Activated CD8-positive, alpha-beta memory T cell treated with anti-CD3 and anti-CD28 coated beads, Interleukin-2, amount 10 ng/mL, durations not matched to agents 7 days and 5 days (primary cell): Measurements from ENCODE around the gene TMEM163. TPM values are rescaled to one million over a fixed set of nuclear protein-coding genes. Genes with fewer than 3 reads are reported as not detected.
"Not testable (repeated sequence)": the region's sequence is repeated elsewhere in the genome, so short reads cannot be mapped to it uniquely, and the experiment has no call there.

Experiments used
- ATAC-seq: fragments of 150-1000 bp; cut with Tn5 transposase; one replicate; pipeline ENCODE4 v1.10.0; 2021; ENCODE audit warnings: moderate library complexity
- CTCF ChIA-PET: fragments of 350-600 bp; sonication (Branson Sonifier 250); formaldehyde crosslinking; loops from one replicate; lab custom pipeline; 2021; ENCODE audit warnings: antibody characterized with exemption; lab: Charles Lee
- DNase-seq: peaks from one replicate; pipeline ENCODE4 v3.0.0-alpha.2; 2020
- H3K27ac Mint-ChIP-seq: one replicate; pipeline ENCODE4 v1.8.0; 2021; ENCODE audit warnings: mild to moderate bottlenecking, mixed read lengths
- H3K27me3 Mint-ChIP-seq: one replicate; pipeline ENCODE4 v1.8.0; 2021; ENCODE audit warnings: mixed read lengths
- H3K36me3 Mint-ChIP-seq: one replicate; pipeline ENCODE4 v1.8.0; 2021; ENCODE audit warnings: mild to moderate bottlenecking, mixed read lengths
- H3K4me1 Mint-ChIP-seq: one replicate; pipeline ENCODE4 v1.8.0; 2021; ENCODE audit warnings: mixed read lengths
- H3K4me3 Mint-ChIP-seq: one replicate; pipeline ENCODE4 v1.8.0; 2021; ENCODE audit warnings: mild to moderate bottlenecking, moderate library complexity, mixed read lengths
- H3K9me3 Mint-ChIP-seq: one replicate; pipeline ENCODE4 v1.8.0; 2022; ENCODE audit warnings: low read depth, mixed read lengths
- total RNA-seq, 2 experiments: library from RNA; stranded (reverse); gene quantifications; one replicate each; pipeline ENCODE4 v1.2.3, GENCODE V29; 2021

The TMEM163 gene
- total RNA-seq: 1 to 10 TPM; 2.1 to 2.3 TPM

DNA sequence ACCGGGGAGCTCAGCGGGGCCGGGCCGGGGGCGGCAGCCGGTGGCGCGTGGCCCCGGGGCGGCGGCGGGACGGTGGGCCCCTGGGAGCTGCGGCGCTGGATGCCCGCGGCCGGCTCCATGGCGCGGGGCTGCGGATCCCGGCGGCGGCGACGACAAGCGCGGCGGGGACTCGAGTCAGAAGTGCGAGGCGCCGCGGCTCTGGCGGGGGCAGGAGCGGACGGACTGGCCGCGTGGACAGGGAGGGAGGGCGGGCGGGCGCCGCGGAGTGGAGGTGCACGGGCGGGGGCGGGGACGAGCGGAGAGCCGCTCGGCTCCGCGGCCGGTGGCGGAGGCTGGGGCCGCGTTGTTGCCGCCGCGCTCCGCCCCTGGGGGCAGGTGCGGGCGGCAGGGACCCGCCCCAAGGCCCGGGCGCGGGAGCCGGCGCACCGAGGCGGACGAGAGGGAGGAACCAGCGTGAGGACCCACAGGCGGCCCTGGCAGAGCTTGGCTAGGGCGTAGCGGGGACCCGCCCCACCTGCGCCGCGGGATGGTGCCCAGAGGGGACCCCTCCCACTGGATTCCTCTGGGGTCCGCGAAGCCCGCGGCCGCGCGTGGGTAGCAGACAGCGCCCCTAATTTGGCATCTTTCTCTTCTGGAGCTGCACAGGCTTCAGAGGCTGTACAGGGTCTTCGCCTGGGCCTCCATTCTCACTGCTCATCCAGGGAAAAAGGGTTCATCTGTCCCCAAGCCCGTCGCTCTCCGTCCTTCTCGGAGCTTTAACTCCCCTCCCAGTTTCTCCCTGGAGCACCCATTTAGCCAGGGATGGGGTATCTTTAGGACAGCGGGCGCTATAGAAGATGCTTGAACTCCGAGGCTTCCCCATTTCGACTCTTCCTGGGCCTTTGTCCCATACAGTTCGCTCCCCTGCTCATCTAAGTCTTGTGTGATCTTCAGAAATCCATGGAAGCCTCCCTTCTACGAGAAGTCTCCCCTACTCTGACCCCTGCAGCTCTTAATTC lies at the start of gene TMEM163:
Gene TMEM163, minus strand, starts transcription at position 184 of the 998 bp plus-strand sequence.
- H3K27ac Mint-ChIP-seq: no peak within 1 kb of the TSS
- peak within 1 kb of the TSS; percentile 55 for H3K4me3 Mint-ChIP-seq
- DNase-seq (no peak), ATAC-seq (peak; percentile 65)
- H3K27me3 Mint-ChIP-seq: peaks cover 77% of the 10 kb centered on the region
- CTCF ChIA-PET: interaction anchor here (1.0 kb wide), 2 partner anchors 10 to 61 kb away, joined by 3 read pairs; no protein-coding TSS in a partner anchor
- peaks cover 31% of the 10 kb centered on the region for H3K4me1 Mint-ChIP-seq
- H3K9me3 Mint-ChIP-seq: no peaks in the 10 kb centered on the region
- peaks cover 1% of the 10 kb centered on the region for H3K36me3 Mint-ChIP-seq

DNA sequence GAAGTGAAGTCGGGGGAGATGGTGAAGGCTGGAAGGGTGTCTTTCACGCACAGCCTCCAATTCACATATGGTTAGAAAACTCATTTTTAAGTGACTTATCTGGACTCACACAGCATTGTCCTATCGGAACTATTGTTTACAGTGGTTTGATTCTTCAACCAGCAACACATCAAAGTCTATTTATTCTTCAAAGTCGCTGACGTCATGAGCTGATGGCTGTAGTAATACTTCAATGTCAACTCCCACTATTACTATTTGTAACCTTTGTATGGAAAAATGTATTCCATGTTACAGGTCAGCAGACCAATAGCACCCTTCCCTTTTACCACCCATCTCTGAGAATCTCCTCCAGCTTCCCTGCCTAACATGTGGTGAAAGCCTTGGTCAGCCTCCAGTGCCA lies 47.8 kb upstream of the TMEM163 start:
- Mint-ChIP-seq H3K4me3 (no peak overlapping the region), H3K27ac (no peak overlapping the region), H3K9me3 (no peaks in the 10 kb centered on the region), H3K36me3 (no peaks in the 10 kb centered on the region), H3K27me3 (peaks cover 8% of the 10 kb centered on the region), H3K4me1 (no peaks in the 10 kb centered on the region)
- DNase-seq: no peak
- CTCF ChIA-PET: interaction anchor here (1.6 kb wide), 1 partner anchor 9 kb away, joined by 4 read pairs; no protein-coding TSS in a partner anchor
- ATAC-seq: no peak

DNA sequence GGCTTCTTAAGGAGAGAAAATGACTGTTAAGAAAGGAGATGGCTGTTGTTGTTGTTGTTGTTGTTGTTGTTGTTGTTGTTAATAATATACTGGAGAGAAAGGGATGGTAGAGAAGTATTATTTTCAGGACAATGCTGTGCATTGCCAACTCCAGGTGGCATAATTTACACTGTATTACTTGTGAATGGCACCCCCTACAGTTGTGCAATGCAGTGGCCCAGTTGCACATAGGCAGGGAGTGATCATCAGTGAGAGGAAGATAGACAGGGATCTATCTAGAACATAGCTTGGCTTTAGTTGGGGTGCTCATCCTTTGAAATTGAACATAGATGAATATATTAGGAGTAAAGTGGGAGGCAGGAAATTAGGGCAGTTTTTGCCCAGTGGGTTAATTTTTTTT lies 47.2 kb upstream of the TMEM163 start:
- DNase-seq (no peak), ATAC-seq (no peak)
- Mint-ChIP-seq H3K4me3 (no peak overlapping the region), H3K4me1 (no peaks in the 10 kb centered on the region), H3K27me3 (peaks cover 9% of the 10 kb centered on the region), H3K9me3 (no peaks in the 10 kb centered on the region), H3K27ac (no peak overlapping the region), H3K36me3 (no peaks in the 10 kb centered on the region)
- CTCF ChIA-PET: no interaction called here

DNA sequence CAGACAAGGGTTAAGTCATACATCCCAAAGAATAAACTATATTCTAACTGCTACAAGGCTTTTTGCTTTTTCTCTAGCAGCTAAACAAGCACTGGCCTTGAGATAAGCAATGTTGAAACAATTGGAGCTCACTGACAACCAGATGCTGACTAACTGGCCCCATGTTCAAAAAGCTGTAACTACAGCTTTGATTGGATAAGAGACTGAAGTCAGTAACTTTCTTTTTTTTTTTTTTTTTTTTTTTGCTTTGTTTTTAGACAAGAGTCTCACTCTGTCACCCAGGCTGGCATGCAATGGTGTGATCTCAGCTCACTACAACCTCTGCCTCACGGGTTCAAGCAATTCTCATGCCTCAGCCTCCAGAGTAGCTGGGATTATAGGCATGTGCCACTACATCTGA lies 45.4 kb upstream of the TMEM163 start:
- no peak overlapping the region for H3K4me3 Mint-ChIP-seq
- H3K4me1 Mint-ChIP-seq: no peaks in the 10 kb centered on the region
- no peak for ATAC-seq
- no peak overlapping the region for H3K27ac Mint-ChIP-seq
- no peaks in the 10 kb centered on the region for H3K36me3 Mint-ChIP-seq
- CTCF ChIA-PET: interaction anchor here (1.1 kb wide), 1 partner anchor 14 kb away, joined by 3 read pairs; no protein-coding TSS in a partner anchor
- H3K9me3 Mint-ChIP-seq: no peaks in the 10 kb centered on the region
- H3K27me3 Mint-ChIP-seq: peaks cover 19% of the 10 kb centered on the region
- no peak for DNase-seq

DNA sequence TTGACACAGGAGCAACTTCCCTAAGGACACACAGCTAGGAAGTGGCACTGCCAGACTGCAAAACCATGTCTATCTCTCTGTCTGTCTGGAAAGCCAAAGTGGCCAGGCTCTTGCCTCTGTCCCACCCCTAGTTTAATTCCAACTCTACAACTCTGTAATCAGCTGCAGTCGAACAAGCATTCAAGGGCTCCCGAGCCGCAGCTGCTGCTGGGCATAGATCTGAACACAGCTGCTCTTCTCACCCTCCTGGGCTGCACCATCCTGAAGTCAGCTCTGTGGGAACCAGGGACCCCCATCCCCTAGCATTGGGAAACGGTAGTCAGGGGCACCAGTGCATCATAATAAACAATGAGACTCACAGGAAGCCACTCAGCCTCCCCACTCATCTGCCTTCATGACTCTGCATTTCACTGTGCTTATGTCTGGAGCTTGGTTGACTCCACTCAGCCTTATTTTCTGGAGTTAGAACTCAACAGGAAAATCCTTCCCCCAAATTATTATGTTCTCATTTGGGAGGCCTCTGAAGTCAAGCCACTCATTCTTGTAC lies 44.4 kb upstream of the TMEM163 start:
- CTCF ChIA-PET: interaction anchor here (1.1 kb wide), 1 partner anchor 15 kb away, joined by 3 read pairs; no protein-coding TSS in a partner anchor
- H3K27me3 Mint-ChIP-seq: peaks cover 26% of the 10 kb centered on the region
- H3K36me3 Mint-ChIP-seq: no peaks in the 10 kb centered on the region
- no peak for ATAC-seq
- no peak overlapping the region for H3K4me3 Mint-ChIP-seq
- peaks cover 2% of the 10 kb centered on the region for H3K4me1 Mint-ChIP-seq
- H3K9me3 Mint-ChIP-seq: no peaks in the 10 kb centered on the region
- no peak overlapping the region for H3K27ac Mint-ChIP-seq
- DNase-seq: no peak

DNA sequence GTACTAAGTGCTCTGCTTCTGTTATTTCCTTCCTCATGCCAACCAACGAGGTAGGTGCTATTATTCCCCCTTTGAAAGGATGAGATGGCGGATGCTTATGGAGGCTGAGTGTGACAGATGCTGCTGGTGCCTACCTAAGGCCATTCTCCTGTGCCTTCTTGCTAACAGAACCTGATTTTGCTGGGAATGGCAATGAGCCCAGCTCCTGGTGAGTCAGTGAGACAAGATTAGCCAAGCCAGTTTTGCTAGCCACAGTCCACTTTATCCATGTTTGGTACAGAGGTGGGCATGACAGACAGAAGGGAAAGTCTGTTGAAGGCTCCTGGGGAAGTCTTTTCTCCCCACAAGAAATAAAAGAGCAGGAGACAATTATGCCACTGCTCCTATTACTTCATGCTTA lies 43.7 kb upstream of the TMEM163 start:
- Mint-ChIP-seq H3K36me3 (no peaks in the 10 kb centered on the region), H3K9me3 (no peaks in the 10 kb centered on the region), H3K27ac (no peak overlapping the region), H3K4me3 (no peak overlapping the region), H3K27me3 (peaks cover 34% of the 10 kb centered on the region), H3K4me1 (peaks cover 3% of the 10 kb centered on the region)
- ATAC-seq (no peak), DNase-seq (no peak)
- CTCF ChIA-PET: no interaction called here

DNA sequence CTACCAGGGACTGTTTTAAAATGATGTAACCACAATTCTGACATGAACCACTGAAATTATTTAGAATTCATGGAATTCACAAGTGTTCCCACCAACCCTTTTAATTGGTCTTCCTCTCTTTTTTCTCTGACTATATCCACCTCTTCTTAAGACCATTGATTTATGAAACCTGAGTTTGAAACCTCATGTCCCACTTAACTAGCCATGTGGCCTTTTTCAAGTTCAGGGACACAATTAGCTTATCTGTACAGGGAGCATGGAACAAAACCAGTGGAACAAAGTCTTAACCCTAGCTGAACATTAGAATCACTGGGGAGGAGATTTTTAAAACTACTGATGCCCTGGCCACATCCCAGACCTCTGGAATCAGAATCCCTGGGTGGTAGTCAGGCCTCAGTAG lies 41.6 kb upstream of the TMEM163 start:
- peaks cover 3% of the 10 kb centered on the region for H3K4me1 Mint-ChIP-seq
- CTCF ChIA-PET: no interaction called here
- no peak for ATAC-seq

DNA sequence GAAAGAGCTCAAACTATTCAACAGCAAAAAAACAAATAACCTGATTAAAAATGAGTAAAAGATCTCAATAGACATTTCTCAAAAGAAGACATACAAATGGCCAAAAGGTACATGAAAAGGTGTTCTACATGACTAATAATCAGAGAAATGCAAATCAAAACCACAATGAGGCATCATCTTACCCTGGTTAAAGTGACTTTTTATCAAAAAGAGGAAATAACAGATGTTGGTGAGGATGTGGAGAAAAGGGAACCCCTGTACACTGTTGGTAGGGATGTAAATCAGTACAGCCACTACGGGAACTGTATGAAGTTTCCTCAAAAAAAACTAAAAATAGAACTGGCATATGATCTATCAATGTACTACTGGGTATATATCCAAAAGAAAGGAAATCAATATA lies 39.8 kb upstream of the TMEM163 start:
- no peaks in the 10 kb centered on the region for H3K36me3 Mint-ChIP-seq
- H3K27me3 Mint-ChIP-seq: peaks cover 55% of the 10 kb centered on the region
- H3K4me3 Mint-ChIP-seq: no peak overlapping the region
- ATAC-seq: no peak
- H3K27ac Mint-ChIP-seq: no peak overlapping the region
- no peak for DNase-seq
- CTCF ChIA-PET: no interaction called here
- no peaks in the 10 kb centered on the region for H3K9me3 Mint-ChIP-seq
- peaks cover 3% of the 10 kb centered on the region for H3K4me1 Mint-ChIP-seq

More for the DNA sequence above, 41.6 kb upstream of the TMEM163 start:
- Mint-ChIP-seq H3K36me3 (no peaks in the 10 kb centered on the region), H3K4me3 (no peak overlapping the region), H3K27me3 (peaks cover 44% of the 10 kb centered on the region), H3K9me3 (no peaks in the 10 kb centered on the region), H3K27ac (no peak overlapping the region)
- DNase-seq: no peak

DNA sequence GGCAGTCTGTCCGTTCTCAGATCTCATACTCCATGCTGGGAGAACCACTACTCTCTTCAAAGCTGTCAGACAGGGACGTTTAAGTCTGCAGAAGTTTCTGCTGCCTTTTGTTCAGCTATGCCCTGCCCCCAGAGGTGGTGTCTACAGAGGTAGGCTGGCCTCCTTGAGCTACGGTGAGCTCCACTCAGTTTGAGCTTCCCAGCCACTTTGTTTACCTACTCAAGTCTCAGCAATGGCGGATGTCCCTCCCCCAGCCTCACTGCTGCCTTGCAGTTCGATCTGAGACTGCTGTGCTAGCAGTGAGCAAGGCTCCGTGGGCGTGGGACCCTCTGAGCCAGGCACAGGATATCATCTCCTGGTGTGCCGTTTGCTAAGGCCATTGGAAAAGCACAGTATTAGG lies 33.2 kb upstream of the TMEM163 start:
- H3K4me1 Mint-ChIP-seq, H3K27ac Mint-ChIP-seq, H3K9me3 Mint-ChIP-seq, H3K36me3 Mint-ChIP-seq, H3K4me3 Mint-ChIP-seq, CTCF ChIA-PET, DNase-seq, ATAC-seq: not testable (repeated sequence)
- H3K27me3 Mint-ChIP-seq: peaks cover 68% of the 10 kb centered on the region

DNA sequence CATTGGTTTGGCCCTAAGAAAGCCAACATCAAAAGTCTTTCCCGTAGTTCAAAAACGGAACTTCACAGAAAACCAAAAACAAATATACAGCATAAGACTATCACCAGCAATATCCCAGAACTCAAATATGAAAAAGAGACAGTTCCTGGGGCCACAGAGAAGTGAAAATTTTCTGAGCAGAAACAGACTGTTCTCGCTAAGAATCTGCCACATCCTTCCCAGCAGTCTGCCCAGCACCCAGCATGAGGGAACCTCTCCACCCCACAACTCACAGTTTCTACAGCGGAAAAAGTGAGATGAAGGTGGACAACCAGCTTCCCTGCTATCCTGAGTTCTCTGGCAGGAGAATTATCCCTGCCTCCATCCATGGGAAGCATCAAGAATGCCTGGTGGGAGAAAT lies 26.7 kb upstream of the TMEM163 start:
- peaks cover 46% of the 10 kb centered on the region for H3K27me3 Mint-ChIP-seq
- no peak overlapping the region for H3K4me3 Mint-ChIP-seq
- no peak overlapping the region for H3K27ac Mint-ChIP-seq
- H3K36me3 Mint-ChIP-seq: no peaks in the 10 kb centered on the region
- no peak for ATAC-seq
- CTCF ChIA-PET: no interaction called here
- H3K9me3 Mint-ChIP-seq: peaks cover 3% of the 10 kb centered on the region
- DNase-seq: no peak
- peaks cover 9% of the 10 kb centered on the region for H3K4me1 Mint-ChIP-seq

DNA sequence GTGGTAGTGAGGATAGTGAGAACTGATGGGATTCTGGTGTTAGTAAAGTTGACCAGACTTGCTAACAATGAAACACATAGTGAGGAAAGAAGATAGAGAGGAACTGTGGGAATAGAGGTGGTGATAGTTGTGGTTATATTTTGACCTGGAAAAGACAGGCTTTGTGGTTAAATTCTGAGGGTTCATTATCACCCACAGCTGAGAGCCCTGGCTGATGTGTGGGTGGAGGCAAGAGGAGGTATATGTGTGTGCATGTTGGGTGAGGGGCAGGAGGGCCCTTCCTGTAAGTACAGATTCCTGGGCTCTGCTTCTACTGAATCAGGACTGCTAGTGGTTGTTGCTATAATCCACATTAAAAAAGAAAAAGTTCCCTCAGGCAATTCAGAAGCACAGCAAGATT lies 26.2 kb upstream of the TMEM163 start:
- Mint-ChIP-seq H3K4me1 (peaks cover 9% of the 10 kb centered on the region), H3K4me3 (no peak overlapping the region), H3K36me3 (no peaks in the 10 kb centered on the region), H3K27me3 (peaks cover 46% of the 10 kb centered on the region), H3K9me3 (peaks cover 3% of the 10 kb centered on the region), H3K27ac (no peak overlapping the region)
- CTCF ChIA-PET: no interaction called here
- ATAC-seq (no peak), DNase-seq (no peak)

DNA sequence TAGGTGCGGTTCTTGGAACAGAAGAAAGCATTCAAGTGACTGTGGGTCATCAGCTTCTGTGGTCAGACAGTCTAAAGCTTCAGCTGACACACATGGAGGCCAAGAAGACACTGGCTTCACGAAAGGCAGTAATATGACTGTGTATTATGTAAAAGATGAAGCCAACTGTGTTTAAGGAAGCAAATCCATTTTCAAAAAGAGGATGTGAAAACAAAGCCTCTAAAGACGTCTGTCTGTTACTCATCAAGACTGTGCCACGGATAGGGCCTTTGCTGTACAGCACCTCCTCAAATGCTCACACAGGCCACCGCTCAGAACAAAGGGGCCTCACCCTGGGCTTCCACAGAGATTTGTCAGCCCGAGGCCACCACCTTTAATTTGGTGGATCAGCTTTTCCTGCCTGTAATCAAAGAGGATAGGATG lies 21.1 kb upstream of the TMEM163 start:
- ATAC-seq: no peak
- H3K4me3 Mint-ChIP-seq: no peak overlapping the region
- no peak for DNase-seq
- no peaks in the 10 kb centered on the region for H3K9me3 Mint-ChIP-seq
- H3K4me1 Mint-ChIP-seq: peaks cover 2% of the 10 kb centered on the region
- no peak overlapping the region for H3K27ac Mint-ChIP-seq
- peaks cover 30% of the 10 kb centered on the region for H3K27me3 Mint-ChIP-seq
- CTCF ChIA-PET: no interaction called here
- no peaks in the 10 kb centered on the region for H3K36me3 Mint-ChIP-seq

DNA sequence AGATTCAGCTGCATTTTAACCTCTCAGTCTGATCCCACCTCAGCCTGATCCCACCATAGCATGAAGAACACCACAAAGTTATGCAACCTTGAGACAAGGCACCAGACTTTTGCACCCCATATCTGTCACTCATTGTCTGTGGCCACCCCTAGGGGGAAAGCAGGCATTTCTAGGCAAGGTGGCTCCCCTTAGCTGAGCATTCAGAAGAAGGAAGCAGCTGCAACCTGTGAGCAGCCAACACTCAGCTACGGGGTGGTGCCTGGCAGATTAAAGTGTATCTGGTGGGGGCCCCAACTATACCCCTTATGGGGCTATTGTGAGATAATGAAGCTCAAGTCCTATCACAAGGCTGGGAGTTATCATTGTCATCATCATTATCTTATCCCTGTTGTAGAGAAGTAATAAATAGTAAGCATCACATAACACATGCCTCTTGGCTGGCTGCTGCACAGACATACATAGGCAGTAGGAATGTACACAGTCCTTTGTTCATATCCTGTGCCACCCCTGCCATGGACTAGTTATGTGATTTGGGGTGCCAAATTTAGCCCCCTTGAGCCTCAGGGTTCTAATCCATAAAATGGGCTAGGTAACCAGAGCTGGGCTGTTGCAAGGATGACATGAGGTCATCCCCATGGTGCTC lies 20.6 kb upstream of the TMEM163 start:
- H3K27ac Mint-ChIP-seq: no peak overlapping the region
- no peaks in the 10 kb centered on the region for H3K36me3 Mint-ChIP-seq
- H3K4me1 Mint-ChIP-seq: no peaks in the 10 kb centered on the region
- H3K9me3 Mint-ChIP-seq: no peaks in the 10 kb centered on the region
- ATAC-seq: no peak
- no peak for DNase-seq
- H3K4me3 Mint-ChIP-seq: no peak overlapping the region
- H3K27me3 Mint-ChIP-seq: peaks cover 35% of the 10 kb centered on the region
- CTCF ChIA-PET: no interaction called here
